Stimulated activated CD4-positive, alpha-beta T cell treated with anti-CD3 and anti-CD28 coated beads, TNF-alpha, amount 100 ng/mL, for 4 hours (primary cell): Measurements from ENCODE around the gene THOC1.
"Not testable (repeated sequence)": the region's sequence is repeated elsewhere in the genome, so short reads cannot be mapped to it uniquely, and the experiment has no call there.

Experiments
- DNase-seq, 3 experiments: peaks; one replicate each; pipeline ENCODE4 v3.0.0-alpha.2; 2020; ENCODE audit warnings: low read depth in 3 of 3

THOC1 gene

GRCh38 chr18:267688-268552, at the start of gene THOC1:
Gene THOC1 (minus strand): TSS chr18:268047. CDS start chr18:268019, 28 bp downstream.
- DNase-seq = peak; percentile 88 to 96 (median 93)

DNA sequence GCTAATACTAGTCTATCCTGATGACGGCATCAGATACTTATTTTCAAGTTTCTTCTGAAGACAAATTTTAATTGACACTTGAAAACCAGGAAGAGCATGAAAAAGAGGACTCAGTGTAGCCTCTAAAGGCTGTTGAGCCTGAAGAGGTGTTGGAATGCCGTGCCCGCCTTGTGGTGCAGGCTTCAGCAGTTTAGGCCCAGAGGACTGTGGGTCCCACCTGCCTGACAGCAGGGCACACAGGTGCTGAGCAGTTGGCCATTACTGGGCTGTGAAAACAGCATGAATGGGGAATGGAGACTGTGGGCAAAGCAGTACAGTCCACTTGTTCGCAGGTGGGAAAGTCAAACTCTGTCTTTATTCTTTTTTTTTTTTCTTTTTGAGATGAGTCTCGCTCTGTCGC, 49.8 kb upstream of the THOC1 start:
- no peak for DNase-seq

DNA sequence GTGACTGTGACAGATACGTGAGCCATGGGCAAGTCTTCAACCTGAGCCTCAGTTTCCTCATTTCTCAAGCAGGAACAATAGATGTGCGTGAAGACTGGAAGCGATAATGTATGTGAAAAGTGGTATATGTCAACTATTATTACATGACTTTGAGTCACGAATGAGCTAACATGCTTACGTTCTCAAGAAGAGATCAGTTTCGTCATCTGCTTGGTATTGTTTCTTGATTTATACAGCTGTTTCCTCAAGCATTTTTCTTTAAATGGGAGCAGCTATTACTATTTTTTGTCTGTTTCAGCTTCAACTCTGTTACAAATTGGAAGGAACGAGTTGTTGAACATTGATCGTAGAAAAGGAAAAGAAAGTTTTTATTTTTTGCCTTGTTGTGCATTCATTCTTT, 48.5 kb upstream of the THOC1 start:
- no peak for DNase-seq

- DNase-seq = no peak
Observed at GRCh38 chr18:313931-314330, 46.1 kb upstream of the THOC1 start.

DNA sequence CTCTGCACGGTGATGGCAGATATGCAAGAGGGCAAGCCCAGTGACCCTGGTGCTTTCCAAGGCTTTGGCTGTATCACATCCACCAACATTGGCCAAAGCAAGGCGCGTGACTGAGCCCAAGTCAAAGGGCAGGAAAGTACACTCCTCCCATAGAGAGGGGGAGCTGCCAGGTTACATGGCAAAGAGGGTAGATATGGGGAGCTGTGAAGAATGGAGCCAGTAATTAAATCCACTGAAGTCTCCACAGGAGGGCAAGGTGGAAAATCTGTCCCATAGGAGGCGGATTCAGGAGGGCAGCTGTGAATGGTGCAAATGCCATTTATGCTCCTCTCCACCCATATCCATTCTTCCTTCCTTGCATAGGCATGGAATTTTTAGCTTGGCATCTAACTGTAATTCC, 44.6 kb upstream of the THOC1 start:
- no peak for DNase-seq

- DNase-seq = no peak
Observed at GRCh38 chr18:310042-310441, 42.2 kb upstream of the THOC1 start.

GRCh38 chr18:308086-308485, 40.2 kb upstream of the THOC1 start:
- DNase-seq = not testable (repeated sequence)

GRCh38 chr18:306608-307255, 38.9 kb upstream of the THOC1 start:
- no peak for DNase-seq

- DNase-seq = no peak
Observed at GRCh38 chr18:305003-305501, 37.2 kb upstream of the THOC1 start.

- DNase-seq = no peak
Observed at GRCh38 chr18:303607-304006, 35.8 kb upstream of the THOC1 start.

DNA sequence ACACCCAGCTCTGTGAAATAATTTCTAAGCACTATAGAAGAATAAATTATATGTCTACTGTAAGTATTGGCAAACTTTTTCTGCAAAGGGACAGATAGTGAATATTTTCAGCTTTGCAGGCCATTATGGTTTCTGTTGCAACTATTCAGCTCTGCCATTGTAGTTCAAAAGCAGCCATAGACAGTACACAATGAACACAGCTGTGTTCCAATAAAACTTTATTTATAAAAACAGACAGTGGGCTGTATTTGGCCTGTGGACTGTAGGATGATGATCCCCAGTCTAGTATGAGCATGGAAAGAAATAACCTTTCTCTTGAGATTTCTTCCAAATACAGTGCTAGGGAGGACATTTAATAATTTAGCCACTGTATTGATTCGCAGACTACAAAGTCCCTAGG, 35.2 kb upstream of the THOC1 start:
- DNase-seq = no peak

DNA sequence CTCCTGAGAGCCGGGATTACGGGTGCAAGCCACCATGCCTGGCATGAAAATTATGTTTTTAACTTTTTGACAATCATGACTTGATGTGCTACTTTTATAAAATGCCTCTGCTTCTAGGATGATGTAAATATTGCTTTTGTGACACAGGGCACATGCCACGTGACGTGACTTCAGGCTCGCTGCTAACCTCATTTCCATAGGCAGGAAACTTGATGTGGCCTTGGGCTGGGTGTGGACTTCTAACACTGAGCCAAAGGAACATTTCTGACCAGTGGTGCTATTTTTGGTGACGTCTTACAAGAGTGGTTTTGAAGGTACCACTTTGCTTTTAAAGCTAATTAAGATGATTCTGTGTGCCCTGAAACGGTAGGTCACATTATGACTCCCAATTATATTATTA, 34.2 kb upstream of the THOC1 start:
- no peak for DNase-seq

GRCh38 chr18:297936-298335, 30.1 kb upstream of the THOC1 start:
- no peak for DNase-seq

DNA sequence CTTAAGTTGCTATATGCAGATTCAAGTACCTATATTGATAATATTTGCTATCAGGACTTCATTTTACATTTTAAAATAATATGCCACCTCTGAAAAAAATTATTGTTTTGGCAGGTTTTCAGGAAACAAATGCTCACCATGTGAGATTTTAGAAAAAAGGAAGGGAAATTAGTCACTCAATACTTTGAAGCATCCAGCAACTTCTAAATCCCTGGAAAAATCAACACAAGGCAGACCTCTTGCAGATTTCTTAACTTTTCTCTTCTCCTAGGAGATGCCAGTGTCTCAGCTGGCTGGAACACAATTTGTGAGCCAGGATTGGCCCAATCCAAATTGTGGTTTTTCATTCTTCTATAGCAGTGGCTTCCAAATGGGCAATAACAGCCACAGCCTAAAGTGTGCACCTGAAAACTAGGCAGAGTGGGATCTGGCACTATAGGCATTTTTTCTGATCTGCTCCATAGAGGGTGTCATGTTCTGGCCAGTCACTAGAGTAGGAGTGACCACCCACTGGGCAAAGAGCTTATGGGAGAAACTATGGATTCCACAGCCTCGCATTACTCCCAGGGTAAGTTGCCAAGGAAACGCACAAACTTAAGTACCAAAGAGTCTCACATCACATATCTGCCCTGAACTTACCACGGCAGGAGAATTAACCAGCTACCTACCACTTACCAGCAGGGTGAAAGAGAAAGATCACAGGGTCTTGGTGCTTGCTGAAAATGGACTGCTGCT, 28.1 kb upstream of the THOC1 start:
- DNase-seq = no peak

- no peak for DNase-seq
Observed at GRCh38 chr18:294566-294965, 26.7 kb upstream of the THOC1 start.

GRCh38 chr18:293536-293935, 25.7 kb upstream of the THOC1 start:
- no peak for DNase-seq

DNA sequence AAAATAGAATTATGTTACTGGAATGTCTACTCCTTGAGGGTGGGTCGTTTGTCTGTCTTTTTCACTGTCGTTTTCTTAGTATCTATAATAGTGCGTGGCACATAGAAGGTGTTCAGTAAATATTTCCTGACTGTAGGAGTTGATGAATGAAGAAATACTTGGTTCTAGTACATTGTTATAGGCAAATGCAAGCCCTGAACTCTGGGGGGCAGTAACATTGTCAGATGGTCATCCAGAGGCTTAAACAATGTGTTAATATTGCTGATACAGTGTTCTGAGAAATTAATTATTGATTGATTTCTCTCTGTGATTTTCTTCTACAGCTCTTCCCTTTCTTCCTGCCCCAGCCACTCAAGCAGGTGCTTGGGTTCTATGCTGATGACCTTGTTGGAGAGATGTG, 24.4 kb upstream of the THOC1 start:
- DNase-seq = no peak

DNA sequence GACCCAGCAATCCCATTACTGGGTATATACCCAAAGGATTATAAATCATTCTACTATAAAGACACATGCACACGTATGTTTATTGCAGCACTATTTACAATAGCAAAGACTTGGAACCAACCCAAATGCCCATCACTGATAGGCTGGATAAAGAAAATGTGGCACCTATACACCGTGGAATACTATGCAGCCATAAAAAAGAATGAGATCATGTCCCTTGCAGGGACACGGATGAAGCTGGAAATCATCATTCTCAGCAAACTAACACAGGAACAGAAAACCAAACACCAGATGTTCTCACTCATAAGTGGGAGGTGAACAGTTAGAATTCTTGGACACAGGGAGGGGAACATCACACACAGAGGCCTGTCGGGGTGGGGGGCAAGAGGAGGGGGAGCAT, 22.1 kb upstream of the THOC1 start:
- DNase-seq = not testable (repeated sequence)

GRCh38 chr18:289026-289425, 21.2 kb upstream of the THOC1 start:
- no peak for DNase-seq

DNA sequence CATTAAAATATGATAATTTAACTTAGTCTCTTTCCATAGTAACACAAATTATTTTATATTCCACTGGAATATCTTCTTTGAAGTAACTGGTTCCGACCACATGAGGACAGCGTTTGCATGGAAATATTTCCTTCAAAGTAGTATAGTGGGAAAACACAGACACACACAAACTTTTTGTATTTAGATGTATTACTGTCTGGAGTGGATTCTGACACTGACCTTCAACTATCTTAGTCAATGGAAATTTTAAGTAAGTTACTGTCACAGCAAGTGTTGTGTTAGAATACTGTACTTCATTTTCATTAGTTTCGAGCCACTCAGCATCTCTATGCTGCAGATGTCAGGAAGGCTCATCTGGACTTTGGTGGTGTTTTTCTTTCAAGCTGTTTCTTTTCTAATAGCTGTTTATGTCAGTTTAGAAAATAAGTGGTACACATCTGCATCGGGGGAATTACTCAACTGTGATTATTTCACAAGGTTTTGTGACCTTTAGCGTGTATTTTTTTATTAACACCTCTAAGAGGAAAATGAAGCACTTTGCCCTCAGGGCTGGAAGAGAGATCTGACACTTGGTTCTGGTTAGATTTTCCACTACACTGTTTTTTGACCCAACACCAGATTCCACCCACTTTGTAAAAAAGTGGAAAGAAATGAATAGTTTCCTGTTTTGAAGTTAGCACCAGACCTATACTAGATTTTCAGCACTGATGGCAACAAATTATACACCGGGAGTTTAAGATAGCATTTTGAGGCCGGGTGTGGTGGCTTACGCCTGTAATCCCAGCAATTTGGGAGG, 18.9 kb upstream of the THOC1 start:
- no peak for DNase-seq

- no peak for DNase-seq
Observed at GRCh38 chr18:285817-286216, 18.0 kb upstream of the THOC1 start.

DNA sequence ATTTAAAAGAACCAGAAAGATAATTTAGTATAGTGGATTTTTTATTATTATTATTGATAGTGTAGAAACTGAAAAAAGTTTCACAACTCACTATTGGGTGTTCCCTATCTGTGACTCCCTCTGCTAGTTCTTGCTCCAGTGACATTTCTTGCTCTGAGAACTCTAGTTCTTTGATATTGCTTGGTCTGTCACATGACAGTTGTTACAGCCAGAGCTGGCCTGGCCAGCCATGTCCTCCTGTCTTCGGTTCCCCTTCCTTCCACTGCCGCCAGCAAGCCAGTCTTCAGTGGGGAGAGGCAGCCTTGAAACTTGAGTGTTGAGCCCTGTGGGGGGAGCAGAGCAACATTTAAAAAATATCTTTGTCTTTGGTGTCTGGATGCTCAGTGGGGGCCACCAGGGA, 7.6 kb upstream of the THOC1 start:
- no peak for DNase-seq
